ENCODE data around the gene ITPRIPL2.
A peak's percentile ranks its signal among the peaks of the same experiment; 100 is the strongest.

DNA sequence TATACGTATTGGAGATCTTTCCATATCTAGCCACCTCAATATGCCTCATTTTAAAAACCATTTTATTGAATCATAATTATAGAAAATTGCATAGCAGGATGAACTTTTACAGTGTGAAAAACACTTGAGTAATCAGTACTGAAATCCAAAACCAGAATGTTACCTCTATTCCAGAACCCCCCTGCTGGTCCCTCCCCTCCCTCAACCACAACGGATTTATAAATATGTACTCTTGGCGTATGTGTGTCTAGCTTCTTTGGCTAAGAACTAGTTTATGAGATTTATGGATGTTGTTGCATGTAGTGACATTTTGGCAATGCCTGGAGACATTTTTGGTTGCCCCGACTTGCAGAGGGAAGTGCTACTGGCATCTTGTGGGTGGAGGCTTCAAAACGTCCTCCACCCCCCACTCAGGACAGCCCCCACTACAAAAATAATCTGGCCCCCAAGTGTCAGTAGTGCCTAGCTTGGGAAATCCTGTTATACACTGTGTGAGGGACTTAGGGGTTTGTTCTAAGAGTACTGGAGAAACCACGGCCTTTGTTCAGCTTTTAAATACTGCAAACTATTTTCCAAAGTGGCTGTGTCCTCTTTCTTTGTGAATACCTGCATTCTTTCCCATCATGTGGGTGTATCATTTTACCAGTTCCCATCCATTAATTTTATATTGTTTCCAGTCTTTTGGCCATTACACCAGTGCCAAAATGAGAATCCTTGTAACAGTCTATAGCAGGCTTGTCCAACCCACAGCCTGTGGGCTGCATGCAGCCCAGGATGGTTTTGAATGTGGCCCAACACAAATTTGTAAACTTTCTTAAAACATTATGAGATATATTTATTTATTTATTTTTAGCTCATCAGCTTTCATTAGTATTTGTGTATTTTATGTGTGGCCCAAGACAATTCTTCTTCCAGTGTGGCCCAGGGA lies 23.7 kb downstream of the ITPRIPL2 start:
- TF ChIP-seq, protein P1, sequence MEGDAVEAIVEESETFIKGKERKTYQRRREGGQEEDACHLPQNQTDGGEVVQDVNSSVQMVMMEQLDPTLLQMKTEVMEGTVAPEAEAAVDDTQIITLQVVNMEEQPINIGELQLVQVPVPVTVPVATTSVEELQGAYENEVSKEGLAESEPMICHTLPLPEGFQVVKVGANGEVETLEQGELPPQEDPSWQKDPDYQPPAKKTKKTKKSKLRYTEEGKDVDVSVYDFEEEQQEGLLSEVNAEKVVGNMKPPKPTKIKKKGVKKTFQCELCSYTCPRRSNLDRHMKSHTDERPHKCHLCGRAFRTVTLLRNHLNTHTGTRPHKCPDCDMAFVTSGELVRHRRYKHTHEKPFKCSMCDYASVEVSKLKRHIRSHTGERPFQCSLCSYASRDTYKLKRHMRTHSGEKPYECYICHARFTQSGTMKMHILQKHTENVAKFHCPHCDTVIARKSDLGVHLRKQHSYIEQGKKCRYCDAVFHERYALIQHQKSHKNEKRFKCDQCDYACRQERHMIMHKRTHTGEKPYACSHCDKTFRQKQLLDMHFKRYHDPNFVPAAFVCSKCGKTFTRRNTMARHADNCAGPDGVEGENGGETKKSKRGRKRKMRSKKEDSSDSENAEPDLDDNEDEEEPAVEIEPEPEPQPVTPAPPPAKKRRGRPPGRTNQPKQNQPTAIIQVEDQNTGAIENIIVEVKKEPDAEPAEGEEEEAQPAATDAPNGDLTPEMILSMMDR (IDR thresholded peaks at IDR 0.05), result peak in 1 of 4 experiments; percentile 13
- peak; percentile 85 for TF ChIP-seq POLR2AphosphoS5 (IDR thresholded peaks at IDR 0.05)

All from prostate gland (tissue), 2 donors.